ENCODE results near the gene SRD5A2. TPM values are rescaled to one million over a fixed set of nuclear protein-coding genes. Genes with fewer than 3 reads are reported as not detected.

SRD5A2 gene
- total RNA-seq (2012; rRNA removed), result not detected in 2 replicates
- polyA plus RNA-seq (2012; rRNA removed), result not detected in 2 replicates
- polyA plus RNA-seq (2012; cell fraction: cytosol; rRNA removed), result not detected in 2 replicates
- 0.01 TPM in 1 of 2 replicates, not detected in the other for polyA plus RNA-seq (2012; cell fraction: nucleus; rRNA removed; ENCODE audit: low replicate concordance)
- Bru-seq, nascent RNA, result percentile 4 among the genes with signal in this experiment
- BruChase-seq, experiment 1, labeled RNA remaining after a 6-hour chase, result percentile 2 among the genes with signal in this experiment
- percentile 7 among the genes with signal in this experiment for BruChase-seq, experiment 2, labeled RNA remaining after a 2-hour chase
- long read RNA-seq, result 0 reads

DNA sequence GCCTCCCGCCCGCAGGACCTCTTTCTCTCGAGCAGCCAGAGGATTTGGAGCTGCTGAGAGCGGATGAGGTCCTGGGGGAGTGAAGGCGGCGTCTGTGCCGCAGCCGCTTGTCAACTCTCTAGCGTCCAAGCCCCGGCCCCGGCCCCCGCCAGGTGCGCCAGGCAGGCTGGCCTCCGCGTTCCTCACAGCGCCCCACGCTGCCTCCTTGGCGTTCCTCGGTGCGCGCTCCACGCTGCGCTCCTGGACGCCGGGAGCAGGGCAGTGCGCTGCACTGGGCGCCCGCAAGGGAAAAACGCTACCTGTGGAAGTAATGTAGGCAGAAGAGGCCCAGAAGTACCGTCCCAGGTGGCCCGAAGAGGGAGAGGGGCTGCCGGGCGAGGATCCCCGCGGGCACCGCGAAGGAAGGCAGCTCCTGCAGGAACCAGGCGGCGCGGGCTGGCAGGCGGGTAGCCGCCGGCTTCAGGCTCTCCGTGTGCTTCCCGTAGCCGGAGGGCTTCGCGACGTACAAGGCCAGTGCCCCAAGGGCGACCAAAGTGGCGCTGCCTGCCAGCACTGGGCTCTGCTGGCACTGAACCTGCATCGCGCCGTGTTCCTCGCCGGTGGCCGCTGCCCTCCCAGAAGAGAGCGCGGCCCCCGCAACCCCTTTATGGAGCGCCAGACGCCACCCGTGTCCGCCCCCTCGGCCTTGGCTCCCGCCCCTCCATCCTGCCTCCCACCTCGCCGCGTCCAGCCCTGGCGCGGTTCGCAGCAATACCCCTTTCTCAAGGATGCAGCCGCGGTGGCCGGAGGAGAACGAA lies at the start of gene SRD5A2:
SRD5A2 (minus strand) TSS at position 618 of the 797 bp plus-strand sequence; CDS start at position 580, 38 bp downstream.
- 7% methylated on average over 36 of the region's 76 CpGs; no CpG with 5 or more reads in 1 of the 2 experiments for WGBS, 2 experiments (ENCODE audit: extremely low coverage in 2 of 2, insufficient read length in 1 of 2)
- in situ Hi-C loops (cut with MboI; ENCODE audit: low sequenced_read_pairs), result no loop called here
- H3K4ac ChIP-seq (ENCODE audit: low read depth, low read length), result no peak within 1 kb of the TSS
- no peaks in the 10 kb centered on the region for H3K9me3 ChIP-seq (ENCODE audit: control insufficient read depth, insufficient read depth, low read length)
- H4K5ac ChIP-seq (ENCODE audit: low read depth, low read length), result no peak within 1 kb of the TSS
- dilution Hi-C loops (cut with HindIII; ENCODE audit: low sequenced_read_pairs, unreplicated experiment), result no loop called here
- no peak within 1 kb of the TSS for H3K14ac ChIP-seq (replicated peaks; ENCODE audit: low read depth, low read length)
- no peak within 1 kb of the TSS for H2BK5ac ChIP-seq (ENCODE audit: low read depth, low read length, poor library complexity, severe bottlenecking)
- no peak within 1 kb of the TSS for H2BK120ac ChIP-seq (ENCODE audit: low read depth, low read length)
- no peak within 1 kb of the TSS for H2BK20ac ChIP-seq (ENCODE audit: low read depth, low read length)
- no peak within 1 kb of the TSS for H3K18ac ChIP-seq (ENCODE audit: low read depth, low read length)
- H3K4me3 ChIP-seq (ENCODE audit: insufficient read depth, low read depth, low read length), result no peak within 1 kb of the TSS
- no peaks in the 10 kb centered on the region for H3K4me1 ChIP-seq (ENCODE audit: control insufficient read depth, insufficient read depth, low read length)
- no peak within 1 kb of the TSS for H4K91ac ChIP-seq (ENCODE audit: insufficient read depth, low read depth, low read length)
- ChIA-PET POLR2A (ENCODE audit: unreplicated experiment) (no interaction called here), CTCF (no interaction called here)
- no TSS peak for BruUV-seq (replicated peaks)
- no peak within 1 kb of the TSS for H3K27ac ChIP-seq (ENCODE audit: insufficient read depth, low read length)
- H3K56ac ChIP-seq (ENCODE audit: extremely low read depth, insufficient read depth, low read length), result no peak within 1 kb of the TSS
- no peaks in the 10 kb centered on the region for H3K36me3 ChIP-seq (ENCODE audit: control insufficient read depth, insufficient read depth, low read length)
- no peaks in the 10 kb centered on the region for H3K79me1 ChIP-seq (ENCODE audit: low read depth in 1 of 2, low read length in 2 of 2)
- H3K27me3 ChIP-seq (ENCODE audit: control insufficient read depth, insufficient read depth, low read length), result peaks cover 15% of the 10 kb centered on the region
- H3K23ac ChIP-seq (ENCODE audit: low read depth, low read length), result no peak within 1 kb of the TSS
- H4K8ac ChIP-seq (ENCODE audit: low read depth in 2 of 2, low read length in 2 of 2), result no peak within 1 kb of the TSS
- no peaks in the 10 kb centered on the region for H4K20me1 ChIP-seq (ENCODE audit: insufficient read depth, low read length)
- no peaks in the 10 kb centered on the region for H3K9me1 ChIP-seq (ENCODE audit: insufficient read depth, low read length)
- no peak for DNase-seq
- no peak within 1 kb of the TSS for H3K9ac ChIP-seq (ENCODE audit: low read depth, low read length)
- H2BK15ac ChIP-seq (ENCODE audit: low read depth, low read length), result no peak within 1 kb of the TSS
- H2AFZ ChIP-seq (replicated peaks; ENCODE audit: low read length, poor library complexity), result peak within 1 kb of the TSS; percentile 23
- no peak for ATAC-seq (ENCODE audit: low read depth)
- H2AK5ac ChIP-seq (ENCODE audit: low read depth, low read length), result no peak within 1 kb of the TSS
- intact Hi-C loops (cut with micrococcal nuclease), result no loop called here
- no peak within 1 kb of the TSS for H2AK9ac ChIP-seq (replicated peaks; ENCODE audit: low read depth, low read length, poor library complexity)
- H3K4me2 ChIP-seq (ENCODE audit: low read depth, low read length), result no peak within 1 kb of the TSS
- TF ChIP-seq USF2 (IDR thresholded peaks at IDR 0.05; ENCODE audit: low read depth, low read length) (no peak), RFX5 (IDR thresholded peaks at IDR 0.05; ENCODE audit: low read depth, low read length) (no peak), RAD21 (IDR thresholded peaks at IDR 0.05; ENCODE audit: low read length) (no peak), BHLHE40 (IDR thresholded peaks at IDR 0.05; ENCODE audit: low read depth, low read length) (no peak), SMC3 (IDR thresholded peaks at IDR 0.05; ENCODE audit: low read depth, low read length) (no peak), MAZ (IDR thresholded peaks at IDR 0.05; ENCODE audit: borderline replicate concordance, low read depth, low read length) (no peak), CHD1 (IDR thresholded peaks at IDR 0.05; ENCODE audit: low read depth, low read length) (no peak), MXI1 (IDR thresholded peaks at IDR 0.05; ENCODE audit: borderline replicate concordance, low read depth, low read length) (no peak), POLR2A (IDR thresholded peaks at IDR 0.05; ENCODE audit: low read depth, low read length) (no peak), MAFK (IDR thresholded peaks at IDR 0.05; ENCODE audit: low read depth, low read length) (no peak), CEBPB (IDR thresholded peaks at IDR 0.05; ENCODE audit: low read depth, low read length) (no peak), CTCF (conservative IDR thresholded peaks at IDR 0.05; ENCODE audit: low read depth, low read length) (no peak), RCOR1 (IDR thresholded peaks at IDR 0.05; ENCODE audit: insufficient replicate concordance, low read length) (no peak)
- TF ChIP-seq, protein P1, sequence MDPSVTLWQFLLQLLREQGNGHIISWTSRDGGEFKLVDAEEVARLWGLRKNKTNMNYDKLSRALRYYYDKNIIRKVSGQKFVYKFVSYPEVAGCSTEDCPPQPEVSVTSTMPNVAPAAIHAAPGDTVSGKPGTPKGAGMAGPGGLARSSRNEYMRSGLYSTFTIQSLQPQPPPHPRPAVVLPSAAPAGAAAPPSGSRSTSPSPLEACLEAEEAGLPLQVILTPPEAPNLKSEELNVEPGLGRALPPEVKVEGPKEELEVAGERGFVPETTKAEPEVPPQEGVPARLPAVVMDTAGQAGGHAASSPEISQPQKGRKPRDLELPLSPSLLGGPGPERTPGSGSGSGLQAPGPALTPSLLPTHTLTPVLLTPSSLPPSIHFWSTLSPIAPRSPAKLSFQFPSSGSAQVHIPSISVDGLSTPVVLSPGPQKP (IDR thresholded peaks at IDR 0.05; ENCODE audit: borderline replicate concordance, low read depth, low read length), result no peak
